Spinal cord (tissue), 10 donors: ENCODE measurements around the gene GTF2F2. TPM values are rescaled to one million over a fixed set of nuclear protein-coding genes. Genes with fewer than 3 reads are reported as not detected.
A peak's percentile ranks its signal among the peaks of the same experiment; 100 is the strongest.

Source experiments
- DNase-seq, 6 donors: peaks; one replicate each; pipeline versions ENCODE4 v3.0.0 to v3.0.0-alpha.2; 2013 to 2015; ENCODE audit warnings: low spot score in 6 of 6, low read depth in 4 of 6
- H3K27ac ChIP-seq: one replicate; pipeline ENCODE4 v1.5.1; 2013; ENCODE audit warnings: low read depth, low read length, control low read depth
- H3K27me3 ChIP-seq: one replicate; pipeline ENCODE4 v1.6.1; 2013; ENCODE audit warnings: low read length; ENCODE audit not compliant: control insufficient read depth, insufficient read depth
- H3K36me3 ChIP-seq: one replicate; pipeline ENCODE4 v1.6.1; 2013; ENCODE audit warnings: low read length; ENCODE audit not compliant: control insufficient read depth, insufficient read depth
- H3K4me1 ChIP-seq: one replicate; pipeline ENCODE4 v1.6.1; 2013; ENCODE audit warnings: low read length; ENCODE audit not compliant: control insufficient read depth, insufficient read depth
- H3K4me3 ChIP-seq: one replicate; pipeline ENCODE4 v1.5.1; 2013; ENCODE audit warnings: low read depth, low read length, control low read depth
- H3K9me3 ChIP-seq: one replicate; pipeline ENCODE4 v1.6.1; 2013; ENCODE audit warnings: low read length; ENCODE audit not compliant: control insufficient read depth, insufficient read depth
- WGBS: methylation state at CpG from one replicate; pipeline ENCODE4 v1.1.5; 2013; ENCODE audit warnings: missing lambda C conversion rate; ENCODE audit not compliant: insufficient coverage; 5-methylcytosine and 5-hydroxymethylcytosine counted together
- polyA plus RNA-seq, 2 donors: library from polyadenylated mRNA; unstranded; fragments of 120-200 nt; gene quantifications; one replicate each; pipeline ENCODE4 v1.2.1, GENCODE V29; 2013; ENCODE audit not compliant: insufficient read length in 2 of 2
- total RNA-seq, 2 donors: library from RNA; depleted of rRNA in 1 of 2; stranded (reverse); fragments of 120-200 nt in 1 of 2; fragments of >200 nt in 1 of 2; gene quantifications; one replicate each; pipeline versions ENCODE4 v1.2.3 to v1.2.4, GENCODE V29; 2013 to 2014
- donor health status: healthy.

GTF2F2 gene
- total and polyA plus RNA-seq, 4 donors = 24.7 to 34.1 (median 28.7) TPM

- Histone ChIP-seq H3K4me1 (no peaks in the 10 kb centered on the region), H3K4me3 (no peak overlapping the region), H3K27ac (no peak overlapping the region), H3K36me3 (no peaks in the 10 kb centered on the region), H3K27me3 (no peaks in the 10 kb centered on the region), H3K9me3 (no peaks in the 10 kb centered on the region)
- no CpG with 5 or more reads among the region's 1 CpG for WGBS
- DNase-seq = no peak
Observed at GRCh38 chr13:45222919-45223318, 102.6 kb downstream of the GTF2F2 start.

- Histone ChIP-seq H3K4me1 (no peaks in the 10 kb centered on the region), H3K36me3 (peaks cover 3% of the 10 kb centered on the region), H3K27ac (no peak overlapping the region), H3K9me3 (no peaks in the 10 kb centered on the region), H3K4me3 (no peak overlapping the region), H3K27me3 (no peaks in the 10 kb centered on the region)
- DNase-seq = no peak
Observed at GRCh38 chr13:45224176-45224575, 103.9 kb downstream of the GTF2F2 start.

GRCh38 chr13:45225370-45225769, 105.1 kb downstream of the GTF2F2 start:
- no peak for DNase-seq
- no peaks in the 10 kb centered on the region for H3K4me1 ChIP-seq
- WGBS = no CpG with 5 or more reads among the region's 4 CpGs

GRCh38 chr13:45226024-45226423, 105.7 kb downstream of the GTF2F2 start:
- no peaks in the 10 kb centered on the region for H3K9me3 ChIP-seq
- peaks cover 3% of the 10 kb centered on the region for H3K36me3 ChIP-seq
- H3K4me3 ChIP-seq = no peak overlapping the region
- no peaks in the 10 kb centered on the region for H3K4me1 ChIP-seq
- DNase-seq = no peak
- H3K27me3 ChIP-seq = no peaks in the 10 kb centered on the region
- no peak overlapping the region for H3K27ac ChIP-seq
- no CpG with 5 or more reads among the region's 3 CpGs for WGBS

More at GRCh38 chr13:45225370-45225769, 105.1 kb downstream of the GTF2F2 start:
- Histone ChIP-seq H3K27ac (no peak overlapping the region), H3K36me3 (peaks cover 3% of the 10 kb centered on the region), H3K27me3 (no peaks in the 10 kb centered on the region), H3K9me3 (no peaks in the 10 kb centered on the region), H3K4me3 (no peak overlapping the region)

- Histone ChIP-seq H3K9me3 (no peaks in the 10 kb centered on the region), H3K36me3 (peaks cover 3% of the 10 kb centered on the region), H3K4me3 (no peak overlapping the region), H3K4me1 (no peaks in the 10 kb centered on the region), H3K27me3 (no peaks in the 10 kb centered on the region), H3K27ac (no peak overlapping the region)
- DNase-seq = no peak
- WGBS = 100% methylated on average over 4 of the region's 5 CpGs
Observed at GRCh38 chr13:45228002-45228401, 107.7 kb downstream of the GTF2F2 start.

GRCh38 chr13:45229172-45229571, 108.9 kb downstream of the GTF2F2 start:
- H3K4me3 ChIP-seq = no peak overlapping the region
- peaks cover 3% of the 10 kb centered on the region for H3K36me3 ChIP-seq
- 100% methylated on average over 3 of the region's 4 CpGs for WGBS
- no peaks in the 10 kb centered on the region for H3K9me3 ChIP-seq
- no peaks in the 10 kb centered on the region for H3K27me3 ChIP-seq
- no peaks in the 10 kb centered on the region for H3K4me1 ChIP-seq
- DNase-seq = no peak
- no peak overlapping the region for H3K27ac ChIP-seq

- 83% methylated on average over 1 of the region's 4 CpGs for WGBS
- H3K27ac ChIP-seq = no peak overlapping the region
- no peak for DNase-seq
- H3K36me3 ChIP-seq = peaks cover 3% of the 10 kb centered on the region
- no peak overlapping the region for H3K4me3 ChIP-seq
- no peaks in the 10 kb centered on the region for H3K4me1 ChIP-seq
- no peaks in the 10 kb centered on the region for H3K27me3 ChIP-seq
- H3K9me3 ChIP-seq = no peaks in the 10 kb centered on the region
Observed at GRCh38 chr13:45231305-45231704, 111.0 kb downstream of the GTF2F2 start.

GRCh38 chr13:45231722-45232121, 111.4 kb downstream of the GTF2F2 start:
- Histone ChIP-seq H3K27me3 (no peaks in the 10 kb centered on the region), H3K9me3 (no peaks in the 10 kb centered on the region), H3K36me3 (peaks cover 3% of the 10 kb centered on the region), H3K4me3 (no peak overlapping the region), H3K4me1 (no peaks in the 10 kb centered on the region), H3K27ac (no peak overlapping the region)
- peak in 1 of 6 donors; percentile 16 for DNase-seq
- no CpG with 5 or more reads among the region's 1 CpG for WGBS

GRCh38 chr13:45232591-45232990, 112.3 kb downstream of the GTF2F2 start:
- Histone ChIP-seq H3K4me1 (no peaks in the 10 kb centered on the region), H3K9me3 (no peaks in the 10 kb centered on the region), H3K36me3 (peaks cover 3% of the 10 kb centered on the region), H3K4me3 (no peak overlapping the region), H3K27me3 (no peaks in the 10 kb centered on the region), H3K27ac (no peak overlapping the region)
- no peak for DNase-seq
- no CpG with 5 or more reads among the region's 2 CpGs for WGBS

GRCh38 chr13:45238945-45239795, 118.9 kb downstream of the GTF2F2 start:
- no peaks in the 10 kb centered on the region for H3K36me3 ChIP-seq
- no peak overlapping the region for H3K27ac ChIP-seq
- no CpG with 5 or more reads among the region's 4 CpGs for WGBS
- no peaks in the 10 kb centered on the region for H3K9me3 ChIP-seq
- no peak for DNase-seq
- H3K27me3 ChIP-seq = no peaks in the 10 kb centered on the region
- H3K4me1 ChIP-seq = no peaks in the 10 kb centered on the region
- no peak overlapping the region for H3K4me3 ChIP-seq
